ENCODE results near the gene MEGF8.

MEGF8 gene

GRCh38 chr19:42287827-42288107 is 37.7 kb upstream of the MEGF8 start:
- DNase-seq (ENCODE audit: low read depth) = no peak
- H3K4me3 ChIP-seq (ENCODE audit: low read depth, low read length) = no peak overlapping the region
- TF ChIP-seq CTCF (IDR thresholded peaks at IDR 0.05; ENCODE audit: control insufficient read depth, extremely low read depth, insufficient read depth) = no peak

- no peak for TF ChIP-seq CTCF (IDR thresholded peaks at IDR 0.05; ENCODE audit: control insufficient read depth, extremely low read depth, insufficient read depth)
- DNase-seq (ENCODE audit: low read depth) = no peak
- no peak overlapping the region for H3K4me3 ChIP-seq (ENCODE audit: low read depth, low read length)
Measured at GRCh38 chr19:42288387-42288786, 37.0 kb upstream of the MEGF8 start.

- TF ChIP-seq CTCF (IDR thresholded peaks at IDR 0.05; ENCODE audit: control insufficient read depth, extremely low read depth, insufficient read depth) = no peak
- no peak for DNase-seq (ENCODE audit: low read depth)
- H3K4me3 ChIP-seq (ENCODE audit: low read depth, low read length) = no peak overlapping the region
Measured at GRCh38 chr19:42288881-42289555, 36.4 kb upstream of the MEGF8 start.

- no peak for TF ChIP-seq CTCF (IDR thresholded peaks at IDR 0.05; ENCODE audit: control insufficient read depth, extremely low read depth, insufficient read depth)
- no peak for DNase-seq (ENCODE audit: low read depth)
- no peak overlapping the region for H3K4me3 ChIP-seq (ENCODE audit: low read depth, low read length)
Measured at GRCh38 chr19:42289556-42290041, 35.8 kb upstream of the MEGF8 start.

- no peak overlapping the region for H3K4me3 ChIP-seq (ENCODE audit: low read depth, low read length)
- TF ChIP-seq CTCF (IDR thresholded peaks at IDR 0.05; ENCODE audit: control insufficient read depth, extremely low read depth, insufficient read depth) = no peak
- no peak for DNase-seq (ENCODE audit: low read depth)
Measured at GRCh38 chr19:42290136-42290522, 35.3 kb upstream of the MEGF8 start.

GRCh38 chr19:42290523-42291434 is 34.7 kb upstream of the MEGF8 start:
- TF ChIP-seq CTCF (IDR thresholded peaks at IDR 0.05; ENCODE audit: control insufficient read depth, extremely low read depth, insufficient read depth) = no peak
- DNase-seq (ENCODE audit: low read depth) = no peak
- H3K4me3 ChIP-seq (ENCODE audit: low read depth, low read length) = no peak overlapping the region
